DOHH2 (cell line): ENCODE data around the gene NCBP3.

Experiments used
- EZH2phosphoT487 ChIP-seq: fragments of 200-600 bp; sonication (generic); IDR thresholded peaks from 2 replicates; pipeline ENCODE4 v1.6.1; 2017; ENCODE audit warnings: borderline replicate concordance, mild to moderate bottlenecking, antibody characterized with exemption, low read length, moderate library complexity, mixed read lengths
- TF ChIP-seq, protein P1 (sequence below): fragments of 200-600 bp; sonication (generic); IDR thresholded peaks from one replicate; pipeline ENCODE4 v1.5.1; 2014; ENCODE audit warnings: antibody characterized with exemption, mild to moderate bottlenecking, low read depth, low read length; ENCODE audit not compliant: poor library complexity, severe bottlenecking

DNA sequence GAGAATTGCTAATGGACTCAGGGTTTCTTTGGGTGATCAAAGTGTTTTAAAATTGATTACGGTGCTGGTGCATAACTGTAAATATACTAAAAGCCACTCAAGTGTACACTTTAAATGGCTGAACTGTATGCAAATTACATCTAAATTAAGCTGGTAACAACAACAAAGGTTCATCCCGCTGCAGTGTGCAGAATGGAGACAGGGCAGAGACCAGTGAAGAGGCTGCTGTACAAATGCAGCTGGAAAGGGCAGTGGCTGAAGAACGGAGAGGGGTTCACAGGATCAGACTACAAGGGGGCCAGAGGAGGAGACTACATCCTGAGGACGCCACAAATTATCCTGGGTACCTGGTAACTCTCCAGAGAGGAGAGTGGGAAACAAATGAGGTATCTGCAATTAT is 36.0 kb downstream of the NCBP3 start:
- TF ChIP-seq, protein P1, sequence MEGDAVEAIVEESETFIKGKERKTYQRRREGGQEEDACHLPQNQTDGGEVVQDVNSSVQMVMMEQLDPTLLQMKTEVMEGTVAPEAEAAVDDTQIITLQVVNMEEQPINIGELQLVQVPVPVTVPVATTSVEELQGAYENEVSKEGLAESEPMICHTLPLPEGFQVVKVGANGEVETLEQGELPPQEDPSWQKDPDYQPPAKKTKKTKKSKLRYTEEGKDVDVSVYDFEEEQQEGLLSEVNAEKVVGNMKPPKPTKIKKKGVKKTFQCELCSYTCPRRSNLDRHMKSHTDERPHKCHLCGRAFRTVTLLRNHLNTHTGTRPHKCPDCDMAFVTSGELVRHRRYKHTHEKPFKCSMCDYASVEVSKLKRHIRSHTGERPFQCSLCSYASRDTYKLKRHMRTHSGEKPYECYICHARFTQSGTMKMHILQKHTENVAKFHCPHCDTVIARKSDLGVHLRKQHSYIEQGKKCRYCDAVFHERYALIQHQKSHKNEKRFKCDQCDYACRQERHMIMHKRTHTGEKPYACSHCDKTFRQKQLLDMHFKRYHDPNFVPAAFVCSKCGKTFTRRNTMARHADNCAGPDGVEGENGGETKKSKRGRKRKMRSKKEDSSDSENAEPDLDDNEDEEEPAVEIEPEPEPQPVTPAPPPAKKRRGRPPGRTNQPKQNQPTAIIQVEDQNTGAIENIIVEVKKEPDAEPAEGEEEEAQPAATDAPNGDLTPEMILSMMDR, result no peak
- no peak for TF ChIP-seq EZH2phosphoT487
